Type B pancreatic cell (in vitro differentiated cells): ENCODE data around the gene SERPINA12. TPM values are rescaled to one million over a fixed set of nuclear protein-coding genes. Genes with fewer than 3 reads are reported as not detected.

Source experiments
- DNase-seq: peaks from one replicate; pipeline ENCODE4 v3.0.0; 2021; ENCODE audit warnings: mixed read lengths; ENCODE audit not compliant: unreplicated experiment; ENCODE audit errors: extremely low spot score
- H3K27ac Mint-ChIP-seq: 2 replicates; pipeline ENCODE4 v1.8.0; 2021; ENCODE audit warnings: mild to moderate bottlenecking, mixed read lengths
- H3K27me3 Mint-ChIP-seq: 2 replicates; pipeline ENCODE4 v1.8.0; 2021; ENCODE audit warnings: mixed read lengths
- H3K36me3 Mint-ChIP-seq: 2 replicates; pipeline ENCODE4 v1.8.0; 2021; ENCODE audit warnings: mixed read lengths
- H3K4me1 Mint-ChIP-seq: one replicate; pipeline ENCODE4 v1.8.0; 2021; ENCODE audit warnings: mixed read lengths; ENCODE audit not compliant: unreplicated experiment
- H3K4me3 Mint-ChIP-seq: 2 replicates; pipeline ENCODE4 v1.8.0; 2021; ENCODE audit warnings: mild to moderate bottlenecking, mixed read lengths
- H3K9me3 Mint-ChIP-seq: 2 replicates; pipeline ENCODE4 v1.8.0; 2021; ENCODE audit warnings: mixed read lengths
- total RNA-seq: library from RNA; stranded (reverse); gene quantifications from 2 replicates; pipeline ENCODE4 v1.2.1, GENCODE V29; 2021; ENCODE audit warnings: low replicate concordance
- TF ChIP-seq, protein P1 (sequence below): fragments of 200-600 bp; sonication (generic); conservative IDR thresholded peaks from 2 replicates; pipeline ENCODE4 v1.5.0; 2021; ENCODE audit warnings: antibody characterized with exemption, mild to moderate bottlenecking

The SERPINA12 gene
- total RNA-seq, 1 donor from 2014 or later, result not detected

GRCh38 chr14:94455928-94456327 lies 53.3 kb downstream of the SERPINA12 start:
- Mint-ChIP-seq H3K4me3 (no peak overlapping the region), H3K9me3 (no peaks in the 10 kb centered on the region), H3K36me3 (no peaks in the 10 kb centered on the region), H3K27me3 (peaks cover 38% of the 10 kb centered on the region), H3K27ac (no peak overlapping the region), H3K4me1 (no peaks in the 10 kb centered on the region)
- DNase-seq, result no peak
- TF ChIP-seq, protein P1, sequence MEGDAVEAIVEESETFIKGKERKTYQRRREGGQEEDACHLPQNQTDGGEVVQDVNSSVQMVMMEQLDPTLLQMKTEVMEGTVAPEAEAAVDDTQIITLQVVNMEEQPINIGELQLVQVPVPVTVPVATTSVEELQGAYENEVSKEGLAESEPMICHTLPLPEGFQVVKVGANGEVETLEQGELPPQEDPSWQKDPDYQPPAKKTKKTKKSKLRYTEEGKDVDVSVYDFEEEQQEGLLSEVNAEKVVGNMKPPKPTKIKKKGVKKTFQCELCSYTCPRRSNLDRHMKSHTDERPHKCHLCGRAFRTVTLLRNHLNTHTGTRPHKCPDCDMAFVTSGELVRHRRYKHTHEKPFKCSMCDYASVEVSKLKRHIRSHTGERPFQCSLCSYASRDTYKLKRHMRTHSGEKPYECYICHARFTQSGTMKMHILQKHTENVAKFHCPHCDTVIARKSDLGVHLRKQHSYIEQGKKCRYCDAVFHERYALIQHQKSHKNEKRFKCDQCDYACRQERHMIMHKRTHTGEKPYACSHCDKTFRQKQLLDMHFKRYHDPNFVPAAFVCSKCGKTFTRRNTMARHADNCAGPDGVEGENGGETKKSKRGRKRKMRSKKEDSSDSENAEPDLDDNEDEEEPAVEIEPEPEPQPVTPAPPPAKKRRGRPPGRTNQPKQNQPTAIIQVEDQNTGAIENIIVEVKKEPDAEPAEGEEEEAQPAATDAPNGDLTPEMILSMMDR, result no peak

DNA sequence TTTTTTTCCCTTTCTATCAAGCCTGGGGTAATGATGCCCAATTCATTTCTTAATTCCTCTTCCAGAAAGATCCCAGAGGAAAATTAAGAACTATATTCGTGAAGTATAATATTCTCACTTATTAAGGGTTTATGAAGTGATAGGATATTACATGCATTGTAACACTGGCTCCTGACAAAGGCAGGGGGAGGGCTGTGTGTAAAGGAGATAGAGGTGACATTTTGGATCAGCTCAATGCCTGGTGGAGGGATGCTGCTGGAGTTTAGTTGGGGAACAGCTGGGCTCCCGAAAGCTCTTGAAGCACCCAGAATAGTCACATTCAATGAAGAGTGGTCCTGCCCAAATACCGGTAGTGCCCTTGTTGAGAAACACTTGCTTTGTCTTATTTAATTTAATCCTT lies 57.4 kb downstream of the SERPINA12 start:
- TF ChIP-seq, protein P1, result no peak
- Mint-ChIP-seq H3K9me3 (no peaks in the 10 kb centered on the region), H3K36me3 (no peaks in the 10 kb centered on the region), H3K27me3 (peaks cover 65% of the 10 kb centered on the region), H3K27ac (no peak overlapping the region), H3K4me1 (no peaks in the 10 kb centered on the region), H3K4me3 (no peak overlapping the region)
- DNase-seq, result no peak

- H3K36me3 Mint-ChIP-seq, result no peaks in the 10 kb centered on the region
- H3K4me1 Mint-ChIP-seq, result no peaks in the 10 kb centered on the region
- no peak overlapping the region for H3K27ac Mint-ChIP-seq
- H3K27me3 Mint-ChIP-seq, result peaks cover 62% of the 10 kb centered on the region
- H3K4me3 Mint-ChIP-seq, result no peak overlapping the region
- no peak for DNase-seq
- TF ChIP-seq, protein P1, result no peak
- no peaks in the 10 kb centered on the region for H3K9me3 Mint-ChIP-seq
These were observed 58.0 kb downstream of the SERPINA12 start for GRCh38 chr14:94451091-94451771.

GRCh38 chr14:94450722-94451090 lies 58.6 kb downstream of the SERPINA12 start:
- DNase-seq, result no peak
- peaks cover 65% of the 10 kb centered on the region for H3K27me3 Mint-ChIP-seq
- H3K4me1 Mint-ChIP-seq, result no peaks in the 10 kb centered on the region
- TF ChIP-seq, protein P1, result no peak
- no peaks in the 10 kb centered on the region for H3K36me3 Mint-ChIP-seq
- H3K27ac Mint-ChIP-seq, result no peak overlapping the region
- peaks cover 3% of the 10 kb centered on the region for H3K9me3 Mint-ChIP-seq
- no peak overlapping the region for H3K4me3 Mint-ChIP-seq

- Mint-ChIP-seq H3K36me3 (no peaks in the 10 kb centered on the region), H3K4me1 (no peaks in the 10 kb centered on the region), H3K27ac (no peak overlapping the region), H3K27me3 (peaks cover 64% of the 10 kb centered on the region), H3K9me3 (peaks cover 3% of the 10 kb centered on the region), H3K4me3 (no peak overlapping the region)
- TF ChIP-seq, protein P1, result no peak
- DNase-seq, result no peak
These were observed 59.3 kb downstream of the SERPINA12 start for GRCh38 chr14:94449930-94450329.
